K562 (cell line): Measurements from ENCODE around the gene GARNL3. TPM values are rescaled to one million over a fixed set of nuclear protein-coding genes. Genes with fewer than 3 reads are reported as not detected.

Experiments used
- ATAC-seq: fragments of 200-7000 bp; cut with Tn5 transposase; 3 replicates; pipeline ENCODE4 v1.9.1; 2020; ENCODE audit warnings: moderate library complexity
- BruUV-seq: library from RNA; stranded (reverse); fragments of 400-500 nt; replicated peaks from 2 replicates; lab custom pipeline; 2021; lab: Mats Ljungman, UMichigan
- CTCF ChIA-PET: fragments of 300-600 bp; formaldehyde crosslinking; extraction: SDS; loops from one replicate; lab custom pipeline; 2021; ENCODE audit warnings: low intra/inter-chr PET ratio; lab: Yijun Ruan, JAX
- POLR2A ChIA-PET: fragments of 300-600, 350-650 bp; sonication (Branson Sonifier 250); formaldehyde crosslinking; extraction: SDS; loops from one replicate; lab custom pipeline; 2021; ENCODE audit warnings: antibody characterized with exemption, inconsistent platforms; lab: Yijun Ruan, JAX
- DNase-seq, 4 experiments: peaks; one replicate each; pipeline versions ENCODE4 v3.0.0 to v3.0.0-alpha.2; 2011 to 2018; ENCODE audit warnings: low spot score in 3 of 4, mixed read lengths in 3 of 4; ENCODE audit errors: extremely low read depth in 1 of 4
- FAIRE-seq: peaks from 2 replicates; lab custom pipeline; 2011; peaks lifted over from hg19 to GRCh38; lab: Jason Lieb, UNC
- H2AFZ ChIP-seq: 2 replicates; pipeline ENCODE4 v1.6.0; 2011; ENCODE audit warnings: low read depth, low read length, control low read depth, inconsistent platforms
- H3K27ac ChIP-seq: fragments of 200-600 bp; 3 replicates; pipeline ENCODE4 v1.8.0; 2011; ENCODE audit warnings: low read depth, mild to moderate bottlenecking, control low read depth, inconsistent platforms, low read length, moderate library complexity, mixed read lengths; ENCODE audit errors: extremely low read depth
- H3K27me3 ChIP-seq, 2 experiments: fragments of 300-600 bp in 1 of 2; 2 replicates in 1 of 2; 3 replicates in 1 of 2; pipeline versions ENCODE4 v1.6.0 to v1.8.0; 2011; ENCODE audit warnings: inconsistent platforms in 2 of 2, low read length in 2 of 2, mild to moderate bottlenecking in 1 of 2, mixed read lengths in 1 of 2, moderate library complexity in 1 of 2; ENCODE audit not compliant: control insufficient read depth in 2 of 2, insufficient read depth in 2 of 2
- H3K36me3 ChIP-seq: fragments of 300-600 bp; 3 replicates; pipeline ENCODE4 v1.8.0; 2011; ENCODE audit warnings: mild to moderate bottlenecking, low read length, inconsistent platforms; ENCODE audit not compliant: control insufficient read depth, insufficient read depth
- H3K4me1 ChIP-seq, 2 experiments: fragments of 200-600 bp in 1 of 2; replicated peaks in 1 of 2; 2 replicates in 1 of 2; 3 replicates in 1 of 2; pipeline versions ENCODE4 v1.5.1 to v1.8.0; 2011; ENCODE audit warnings: inconsistent platforms in 2 of 2, low read length in 2 of 2, mild to moderate bottlenecking in 1 of 2, mixed read lengths in 1 of 2, moderate library complexity in 1 of 2; ENCODE audit not compliant: control insufficient read depth in 2 of 2, insufficient read depth in 2 of 2
- H3K4me2 ChIP-seq: 2 replicates; pipeline ENCODE4 v1.6.1; 2011; ENCODE audit warnings: low read length, control low read depth, inconsistent platforms, mixed read lengths; ENCODE audit not compliant: insufficient read depth
- H3K4me3 ChIP-seq: fragments of 200-600 bp; sonication (generic), shearing (Covaris generic); 2 replicates; pipeline ENCODE4 v1.5.1; 2016; ENCODE audit warnings: control low read depth, inconsistent platforms
- H3K79me2 ChIP-seq: fragments of 200-600 bp; 3 replicates; pipeline ENCODE4 v1.8.0; 2011; ENCODE audit warnings: low read length, inconsistent platforms; ENCODE audit not compliant: control insufficient read depth, insufficient read depth
- H3K9ac ChIP-seq, 2 experiments: 2 replicates each; pipeline versions ENCODE4 v1.6.0 to v1.6.1; 2011; ENCODE audit warnings: low read depth in 2 of 2, low read length in 2 of 2, control low read depth in 1 of 2, inconsistent platforms in 1 of 2, mild to moderate bottlenecking in 1 of 2, mixed read lengths in 1 of 2; ENCODE audit not compliant: insufficient read depth in 1 of 2
- H3K9me1 ChIP-seq: one replicate; pipeline ENCODE4 v1.6.0; 2011; ENCODE audit warnings: inconsistent platforms, mild to moderate bottlenecking, low read length, moderate library complexity; ENCODE audit not compliant: control insufficient read depth, insufficient read depth
- H3K9me3 ChIP-seq: replicated peaks from 2 replicates; pipeline ENCODE4 v1.5.1; 2011; ENCODE audit warnings: low read depth, low read length, inconsistent platforms; ENCODE audit not compliant: control insufficient read depth, insufficient read depth
- H4K20me1 ChIP-seq: replicated peaks from 2 replicates; pipeline ENCODE4 v1.6.1; 2011; ENCODE audit warnings: low read length, inconsistent platforms, mixed read lengths; ENCODE audit not compliant: control insufficient read depth, insufficient read depth
- BRCA1 ChIP-seq, 2 experiments: fragments of 450-650 bp in 1 of 2; sonication (generic) in 1 of 2; formaldehyde crosslinking in 1 of 2; IDR thresholded peaks; 2 replicates each; pipeline versions ENCODE4 v1.5.0 to v1.6.1; 2017 to 2020; ENCODE audit warnings: mild to moderate bottlenecking in 1 of 2, missing genetic modification reagents in 1 of 2
- ELK3 ChIP-seq: fragments of 450-650 bp; formaldehyde crosslinking; IDR thresholded peaks from 2 replicates; pipeline ENCODE4 v1.4.0; 2020; ENCODE audit warnings: mild to moderate bottlenecking
- HBP1 ChIP-seq: fragments of 450-650 bp; formaldehyde crosslinking; IDR thresholded peaks from 2 replicates; pipeline ENCODE4 v1.4.0; 2022; ENCODE audit warnings: missing genetic modification characterization
- MAX ChIP-seq: sonication (generic); formaldehyde crosslinking; IDR thresholded peaks from 2 replicates; pipeline ENCODE4 v1.9.0; 2022; ENCODE audit warnings: mild to moderate bottlenecking, missing genetic modification reagents
- MCM7 ChIP-seq, 2 experiments: fragments of 450-650 bp; IDR thresholded peaks; 2 replicates each; pipeline ENCODE4 v1.6.1; 2016 to 2018
- RFX5 ChIP-seq: IDR thresholded peaks from 2 replicates; pipeline ENCODE4 v1.6.1; 2011; ENCODE audit warnings: low read depth, mild to moderate bottlenecking, improper control_type of control experiment, low read length
- USF2 ChIP-seq: sonication (generic); formaldehyde crosslinking; IDR thresholded peaks from 2 replicates; pipeline ENCODE4 v1.5.0; 2020; ENCODE audit warnings: missing genetic modification reagents
- ZNF232 ChIP-seq: sonication (generic); formaldehyde crosslinking; IDR thresholded peaks from 2 replicates; pipeline ENCODE4 v1.8.0; 2022; ENCODE audit warnings: mild to moderate bottlenecking, missing genetic modification reagents
- WGBS: fragments of 100-300 bp; shearing (Covaris generic); methylation state at CpG from one replicate; pipeline ENCODE4 v1.1.6; 2016; ENCODE audit warnings: low coverage, mixed read lengths; ENCODE audit not compliant: insufficient coverage; ENCODE audit errors: missing lambda C conversion rate; 5-methylcytosine and 5-hydroxymethylcytosine counted together
- in situ Hi-C: fragments of 300-500 bp; cut with MboI; formaldehyde crosslinking; loops from 4 replicates; pipeline ENCODE4 v1.15.0; 2018; ENCODE audit warnings: inconsistent platforms, mixed read lengths
- intact Hi-C: fragments of 100-400 bp; cut with micrococcal nuclease; formaldehyde crosslinking; loops from 2 replicates; pipeline ENCODE4 v1.14.2; 2022
- polyA plus RNA-seq, 8 experiments: library from polyadenylated mRNA; depleted of rRNA in 4 of 8; stranded (reverse) in 5 of 8; unstranded in 3 of 8; fragments of >200 nt; fragmentation: Nextera tagmentation in 2 of 8; fragmentation: Illumina TruSeq in 1 of 8; extraction: Ambion mirVana in 2 of 8; extraction: Trizol in 1 of 8; gene quantifications; 2 replicates each; pipeline versions ENCODE4 v1.2.1 to v1.2.3, GENCODE V29; 2011 to 2014; ENCODE audit warnings: inconsistent platforms in 1 of 8, missing spikeins in 1 of 8
- total RNA-seq, 7 experiments: library from RNA; depleted of rRNA in 6 of 7; stranded (reverse); fragments of >200 nt in 6 of 7; fragmentation: Illumina TruSeq in 2 of 7; extraction: Trizol in 2 of 7; gene quantifications; 2 replicates each; pipeline versions ENCODE4 v1.2.1 to v1.2.3, GENCODE V29; 2011 to 2021; ENCODE audit warnings: low replicate concordance in 1 of 7

Gene GARNL3
- total and polyA plus RNA-seq, 9 of the 15 experiments (the other 6 are each of a cell fraction or from before 2014, with no cell fraction given): 0.35 to 2.7 (median 1.6) TPM

- Histone ChIP-seq H2AFZ (no peak overlapping the region), H3K36me3 (no peaks in the 10 kb centered on the region), H3K79me2 (no peaks in the 10 kb centered on the region), H3K9me3 (no peaks in the 10 kb centered on the region; the same call in 1 of the 2 replicates), H3K9me1 (no peaks in the 10 kb centered on the region), H3K27ac (no peak overlapping the region), H3K4me1 (no peaks in the 10 kb centered on the region), H3K27me3 (peaks cover 3 to 19% of the 10 kb centered on the region in 2 experiments; a peak in 2 of 5 replicates), H3K4me2 (no peak overlapping the region), H4K20me1 (no peaks in the 10 kb centered on the region), H3K9ac (no peak overlapping the region), H3K4me3 (no peak overlapping the region)
- in situ Hi-C loops: no loop called here
- BruUV-seq: no TSS peak
- ChIA-PET POLR2A (interaction anchor here (0.7 to 1.3 kb wide), 2 partner anchors 9 to 65 kb away, joined by 3 read pairs; no protein-coding TSS in a partner anchor), CTCF (no interaction called here)
- intact Hi-C loops: no loop called here
- no peak for FAIRE-seq
- ATAC-seq: no peak
- TF ChIP-seq MCM7 (IDR thresholded peaks at IDR 0.05) (no peak), MAX (CRISPR knock-in tag) (no peak), ELK3 (no peak), ZNF232 (CRISPR knock-in tag) (no peak), RFX5 (no peak), BRCA1 (IDR thresholded peaks at IDR 0.05) (no peak), BRCA1 (CRISPR knock-in tag; IDR thresholded peaks at IDR 0.05) (no peak), HBP1 (CRISPR knock-in tag) (no peak), USF2 (no peak)
- no peak for DNase-seq
- 6% methylated on average over 5 of the region's 5 CpGs for WGBS
Observed at GRCh38 chr9:127267793-127268525, 3.4 kb downstream of the GARNL3 start.
